DND-41 (cell line): ENCODE results near the gene HLA-DMA.

Experiments used
- ATAC-seq: fragments of 200-7000 bp; cut with Tn5 transposase; 3 replicates; pipeline ENCODE4 v1.9.1; 2021; ENCODE audit warnings: low read depth; ENCODE audit not compliant: insufficient read depth
- DNase-seq: peaks from one replicate; pipeline ENCODE4 v3.0.0-alpha.2; 2020
- H2AFZ ChIP-seq: 2 replicates; pipeline ENCODE4 v1.6.0; 2012; ENCODE audit warnings: low read depth, low read length
- H3K27ac ChIP-seq: 2 replicates; pipeline ENCODE4 v1.5.1; 2012; ENCODE audit warnings: low read length, inconsistent platforms
- H3K27me3 ChIP-seq: fragments of 200-600 bp; sonication (generic); 2 replicates; pipeline ENCODE4 v1.6.0; 2012; ENCODE audit warnings: low read length, mild to moderate bottlenecking, inconsistent platforms; ENCODE audit not compliant: insufficient read depth, poor library complexity
- H3K36me3 ChIP-seq: 2 replicates; pipeline ENCODE4 v1.5.1; 2012; ENCODE audit warnings: low read length, inconsistent platforms; ENCODE audit not compliant: insufficient read depth
- H3K4me1 ChIP-seq: 2 replicates; pipeline ENCODE4 v1.5.1; 2012; ENCODE audit warnings: mild to moderate bottlenecking, low read length; ENCODE audit not compliant: insufficient read depth
- H3K4me2 ChIP-seq: 2 replicates; pipeline ENCODE4 v1.6.0; 2012; ENCODE audit warnings: mild to moderate bottlenecking, moderate library complexity, low read length, inconsistent platforms; ENCODE audit not compliant: insufficient read depth
- H3K4me3 ChIP-seq, 2 experiments: fragments of 200-600 bp in 1 of 2; shearing (Covaris generic) in 1 of 2; 2 replicates each; pipeline ENCODE4 v1.5.1; 2012 to 2016; ENCODE audit warnings: inconsistent platforms in 2 of 2, low read length in 2 of 2, mild to moderate bottlenecking in 2 of 2, low read depth in 1 of 2, moderate library complexity in 1 of 2
- H3K79me2 ChIP-seq: 2 replicates; pipeline ENCODE4 v1.6.0; 2012; ENCODE audit warnings: low read length, inconsistent platforms; ENCODE audit not compliant: insufficient read depth
- H3K9ac ChIP-seq: 2 replicates; pipeline ENCODE4 v1.6.0; 2012; ENCODE audit warnings: low read depth, mild to moderate bottlenecking, inconsistent platforms, low read length, moderate library complexity
- H3K9me3 ChIP-seq: 2 replicates; pipeline ENCODE4 v1.5.1; 2012; ENCODE audit warnings: low read length, moderate library complexity, mild to moderate bottlenecking, inconsistent platforms; ENCODE audit not compliant: insufficient read depth, severe bottlenecking
- H4K20me1 ChIP-seq: 2 replicates; pipeline ENCODE4 v1.6.0; 2012; ENCODE audit warnings: low read length; ENCODE audit not compliant: insufficient read depth
- EZH2 ChIP-seq: IDR thresholded peaks from 3 replicates; pipeline ENCODE4 v1.6.1; 2012; ENCODE audit warnings: borderline replicate concordance, low read depth, mild to moderate bottlenecking, moderate library complexity, low read length, inconsistent platforms; ENCODE audit not compliant: severe bottlenecking
- TF ChIP-seq, protein P1 (sequence below): IDR thresholded peaks from 2 replicates; pipeline ENCODE4 v1.5.1; 2012; ENCODE audit warnings: borderline replicate concordance, low read length, moderate library complexity, mild to moderate bottlenecking; ENCODE audit not compliant: poor library complexity, severe bottlenecking; ENCODE audit errors: extremely low read depth

The HLA-DMA gene

DNA sequence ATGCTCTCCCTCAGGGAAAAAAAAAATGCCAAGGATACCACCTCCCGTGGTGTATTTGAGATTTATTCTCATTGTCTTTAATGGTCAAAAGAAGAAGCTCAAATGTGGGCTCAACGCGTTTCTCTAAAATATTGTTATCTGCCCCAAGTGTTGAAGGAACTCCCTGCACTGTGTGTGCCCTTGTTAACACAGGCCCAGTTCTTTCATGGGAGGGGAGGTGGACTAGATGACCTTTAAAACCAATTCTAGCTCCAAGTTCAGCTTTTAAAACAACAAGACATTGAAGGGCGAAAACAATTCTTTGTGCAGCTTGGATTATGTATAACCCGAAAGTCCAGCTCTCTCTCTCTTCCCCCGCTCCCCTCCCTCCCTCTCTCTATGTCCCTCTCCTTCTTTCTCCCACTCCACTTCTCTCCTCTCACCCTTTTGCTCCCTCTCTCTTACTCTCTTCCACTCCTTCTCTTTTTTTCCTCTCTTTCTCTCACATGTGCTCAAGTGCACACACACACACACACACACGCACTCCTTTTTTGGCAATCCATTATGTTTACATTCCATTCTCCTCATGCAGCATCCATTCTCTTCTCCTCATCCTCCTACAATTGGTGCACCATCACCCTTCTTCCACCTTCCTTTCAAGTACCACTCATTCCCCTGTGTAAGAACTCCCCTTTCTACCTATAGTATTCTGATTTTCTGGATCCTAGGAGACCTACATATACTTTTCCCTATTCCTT is 20.6 kb downstream of the HLA-DMA start:
- 0 out of 2 replicates have a peak, but pooled peaks cover 3% of the 10 kb centered on the region for H4K20me1 ChIP-seq
- H3K27me3 ChIP-seq = peaks cover 28% of the 10 kb centered on the region
- no peak overlapping the region for H3K4me3 ChIP-seq
- H2AFZ ChIP-seq = no peak overlapping the region
- ATAC-seq (no peak), DNase-seq (no peak)
- no peak overlapping the region for H3K27ac ChIP-seq
- H3K9ac ChIP-seq = no peak overlapping the region
- no peaks in the 10 kb centered on the region for H3K4me1 ChIP-seq
- no peaks in the 10 kb centered on the region for H3K79me2 ChIP-seq
- no peaks in the 10 kb centered on the region for H3K9me3 ChIP-seq
- H3K36me3 ChIP-seq = no peaks in the 10 kb centered on the region
- no peak overlapping the region for H3K4me2 ChIP-seq
- TF ChIP-seq, protein P1, sequence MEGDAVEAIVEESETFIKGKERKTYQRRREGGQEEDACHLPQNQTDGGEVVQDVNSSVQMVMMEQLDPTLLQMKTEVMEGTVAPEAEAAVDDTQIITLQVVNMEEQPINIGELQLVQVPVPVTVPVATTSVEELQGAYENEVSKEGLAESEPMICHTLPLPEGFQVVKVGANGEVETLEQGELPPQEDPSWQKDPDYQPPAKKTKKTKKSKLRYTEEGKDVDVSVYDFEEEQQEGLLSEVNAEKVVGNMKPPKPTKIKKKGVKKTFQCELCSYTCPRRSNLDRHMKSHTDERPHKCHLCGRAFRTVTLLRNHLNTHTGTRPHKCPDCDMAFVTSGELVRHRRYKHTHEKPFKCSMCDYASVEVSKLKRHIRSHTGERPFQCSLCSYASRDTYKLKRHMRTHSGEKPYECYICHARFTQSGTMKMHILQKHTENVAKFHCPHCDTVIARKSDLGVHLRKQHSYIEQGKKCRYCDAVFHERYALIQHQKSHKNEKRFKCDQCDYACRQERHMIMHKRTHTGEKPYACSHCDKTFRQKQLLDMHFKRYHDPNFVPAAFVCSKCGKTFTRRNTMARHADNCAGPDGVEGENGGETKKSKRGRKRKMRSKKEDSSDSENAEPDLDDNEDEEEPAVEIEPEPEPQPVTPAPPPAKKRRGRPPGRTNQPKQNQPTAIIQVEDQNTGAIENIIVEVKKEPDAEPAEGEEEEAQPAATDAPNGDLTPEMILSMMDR = no peak
- no peak for TF ChIP-seq EZH2

DNA sequence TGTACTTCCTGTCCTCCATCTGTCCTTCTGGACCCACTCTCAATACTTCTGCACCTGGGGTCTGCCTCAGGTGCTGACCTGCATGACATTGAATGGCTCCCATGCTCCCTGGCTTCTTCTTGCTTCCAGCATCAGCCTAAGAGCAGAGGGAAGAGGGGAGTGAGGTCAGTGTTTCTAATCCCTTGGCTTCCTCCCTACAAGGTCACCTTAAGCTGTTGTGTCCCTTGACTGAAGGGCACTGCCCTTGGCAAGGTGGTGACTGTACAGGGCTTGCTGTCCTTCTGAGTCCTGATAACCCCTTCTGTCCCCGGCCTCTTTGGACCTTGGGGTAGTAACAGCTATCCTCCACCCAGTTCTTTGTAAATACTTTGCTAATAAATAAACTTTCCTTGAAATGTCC is 21.7 kb downstream of the HLA-DMA start:
- no peak for TF ChIP-seq EZH2
- TF ChIP-seq, protein P1 = no peak
- no peak overlapping the region for H3K4me3 ChIP-seq
- ATAC-seq = no peak
- no peak for DNase-seq
- H2AFZ ChIP-seq = no peak overlapping the region
- H4K20me1 ChIP-seq = 0 out of 2 replicates have a peak, but pooled peaks cover 3% of the 10 kb centered on the region
- H3K9me3 ChIP-seq = no peaks in the 10 kb centered on the region
- no peaks in the 10 kb centered on the region for H3K79me2 ChIP-seq
- no peak overlapping the region for H3K4me2 ChIP-seq
- H3K27me3 ChIP-seq = peaks cover 27% of the 10 kb centered on the region
- no peaks in the 10 kb centered on the region for H3K36me3 ChIP-seq
- H3K4me1 ChIP-seq = no peaks in the 10 kb centered on the region
- no peak overlapping the region for H3K9ac ChIP-seq
- no peak overlapping the region for H3K27ac ChIP-seq

DNA sequence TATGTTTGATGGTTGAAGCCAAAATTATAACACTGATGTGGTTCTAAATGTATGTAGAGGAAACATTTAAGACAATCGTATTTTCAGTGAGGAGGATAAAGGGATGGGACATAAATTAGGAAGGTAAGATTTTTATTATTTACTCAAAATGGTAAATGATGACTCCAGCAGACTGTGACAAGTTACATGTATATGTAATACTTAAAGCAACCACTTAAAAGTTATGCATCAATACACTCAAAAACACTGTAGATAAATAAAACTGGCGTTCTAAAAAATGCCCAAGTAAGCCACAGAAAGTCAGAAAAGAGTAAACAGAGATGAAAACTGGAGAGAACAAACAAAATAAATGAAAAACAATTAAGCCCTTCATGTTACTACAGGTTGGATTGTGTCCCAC is 30.8 kb downstream of the HLA-DMA start:
- Histone ChIP-seq H3K79me2 (no peaks in the 10 kb centered on the region), H3K4me2 (no peak overlapping the region), H4K20me1 (no peaks in the 10 kb centered on the region), H3K36me3 (no peaks in the 10 kb centered on the region), H2AFZ (no peak overlapping the region), H3K4me1 (no peaks in the 10 kb centered on the region), H3K27ac (no peak overlapping the region), H3K27me3 (peaks cover 14% of the 10 kb centered on the region), H3K4me3 (no peak overlapping the region), H3K9me3 (no peaks in the 10 kb centered on the region), H3K9ac (no peak overlapping the region)
- ATAC-seq (no peak), DNase-seq (no peak)
- TF ChIP-seq, protein P1 = no peak
- no peak for TF ChIP-seq EZH2
